BLaER1 treated with 17β-estradiol and CSF1 and Interleukin-3, amounts not matched to agents 10 nM and 100 nM (cell line): ENCODE results near the gene FSTL4.
A peak's percentile ranks its signal among the peaks of the same experiment; 100 is the strongest.

ENCODE experiments used
- H3K27ac ChIP-seq, 11 experiments: shearing (Covaris generic); formaldehyde crosslinking; 2 replicates each; pipeline ENCODE4 v1.8.1; 2022
- H3K27me3 ChIP-seq, 11 experiments: shearing (Covaris generic); formaldehyde crosslinking; 2 replicates each; pipeline ENCODE4 v1.8.1; 2022
- H3K36me3 ChIP-seq, 11 experiments: shearing (Covaris generic); formaldehyde crosslinking; 2 replicates each; pipeline ENCODE4 v1.8.1; 2022
- H3K4me1 ChIP-seq, 10 experiments: shearing (Covaris generic); formaldehyde crosslinking; 2 replicates each; pipeline ENCODE4 v1.8.1; 2022
- H3K4me2 ChIP-seq, 11 experiments: shearing (Covaris generic); formaldehyde crosslinking; 2 replicates each; pipeline ENCODE4 v1.8.1; 2022
- H3K4me3 ChIP-seq, 10 experiments: shearing (Covaris generic); formaldehyde crosslinking; 2 replicates each; pipeline ENCODE4 v1.8.1; 2022
- H3K9ac ChIP-seq, 11 experiments: shearing (Covaris generic); formaldehyde crosslinking; 2 replicates each; pipeline ENCODE4 v1.8.1; 2022
- H3K9me3 ChIP-seq, 11 experiments: shearing (Covaris generic); formaldehyde crosslinking; replicated peaks in 1 of 11; 2 replicates each; pipeline ENCODE4 v1.8.1; 2022
- H4K20me1 ChIP-seq, 11 experiments: shearing (Covaris generic); formaldehyde crosslinking; 2 replicates each; pipeline ENCODE4 v1.8.1; 2022
- Cebpa-rat ChIP-seq, 11 experiments: shearing (Covaris generic); IDR thresholded peaks; 2 replicates each; pipeline ENCODE4 v1.8.1; 2022

The FSTL4 gene

GRCh38 chr5:133324926-133325325 lies 287.4 kb downstream of the FSTL4 start:
- no peak for TF ChIP-seq Cebpa-rat (IDR thresholded peaks at IDR 0.05)
- H3K4me1 ChIP-seq = peaks cover 0 to 11% (median 4%) of the 10 kb centered on the region in 10 experiments; a peak in 8 of 20 replicates
- H3K9me3 ChIP-seq = no peaks in the 10 kb centered on the region
- no peaks in the 10 kb centered on the region; a peak in 1 of 22 replicates for H4K20me1 ChIP-seq
- H3K27ac ChIP-seq = no peak overlapping the region
- no peaks in the 10 kb centered on the region for H3K36me3 ChIP-seq
- H3K4me2 ChIP-seq = no peak overlapping the region
- no peak overlapping the region for H3K9ac ChIP-seq
- no peak overlapping the region for H3K4me3 ChIP-seq
- H3K27me3 ChIP-seq = no peaks in the 10 kb centered on the region

- no peak for TF ChIP-seq Cebpa-rat (IDR thresholded peaks at IDR 0.05)
- no peak overlapping the region for H3K4me3 ChIP-seq
- H3K9ac ChIP-seq = no peak overlapping the region
- H3K9me3 ChIP-seq = no peaks in the 10 kb centered on the region
- H3K4me2 ChIP-seq = no peak overlapping the region
- H3K4me1 ChIP-seq = peaks cover 0 to 11% (median 4%) of the 10 kb centered on the region in 10 experiments; a peak in 8 of 20 replicates
- H4K20me1 ChIP-seq = no peaks in the 10 kb centered on the region; a peak in 1 of 22 replicates
- no peaks in the 10 kb centered on the region for H3K27me3 ChIP-seq
- no peaks in the 10 kb centered on the region for H3K36me3 ChIP-seq
- H3K27ac ChIP-seq = no peak overlapping the region
These were observed 288.6 kb downstream of the FSTL4 start for GRCh38 chr5:133323494-133324457.

GRCh38 chr5:133322743-133323142 lies 289.6 kb downstream of the FSTL4 start:
- no peak for TF ChIP-seq Cebpa-rat (IDR thresholded peaks at IDR 0.05)
- Histone ChIP-seq H3K9me3 (no peaks in the 10 kb centered on the region), H3K36me3 (no peaks in the 10 kb centered on the region), H4K20me1 (no peaks in the 10 kb centered on the region), H3K27me3 (no peaks in the 10 kb centered on the region), H3K9ac (no peak overlapping the region), H3K27ac (no peak overlapping the region), H3K4me2 (peak overlapping the region in 2 of 11 experiments; percentile 3 to 34; a peak in 2 of 22 replicates), H3K4me1 (peaks cover 0 to 11% (median 4%) of the 10 kb centered on the region in 10 experiments; a peak in 8 of 20 replicates), H3K4me3 (no peak overlapping the region)

DNA sequence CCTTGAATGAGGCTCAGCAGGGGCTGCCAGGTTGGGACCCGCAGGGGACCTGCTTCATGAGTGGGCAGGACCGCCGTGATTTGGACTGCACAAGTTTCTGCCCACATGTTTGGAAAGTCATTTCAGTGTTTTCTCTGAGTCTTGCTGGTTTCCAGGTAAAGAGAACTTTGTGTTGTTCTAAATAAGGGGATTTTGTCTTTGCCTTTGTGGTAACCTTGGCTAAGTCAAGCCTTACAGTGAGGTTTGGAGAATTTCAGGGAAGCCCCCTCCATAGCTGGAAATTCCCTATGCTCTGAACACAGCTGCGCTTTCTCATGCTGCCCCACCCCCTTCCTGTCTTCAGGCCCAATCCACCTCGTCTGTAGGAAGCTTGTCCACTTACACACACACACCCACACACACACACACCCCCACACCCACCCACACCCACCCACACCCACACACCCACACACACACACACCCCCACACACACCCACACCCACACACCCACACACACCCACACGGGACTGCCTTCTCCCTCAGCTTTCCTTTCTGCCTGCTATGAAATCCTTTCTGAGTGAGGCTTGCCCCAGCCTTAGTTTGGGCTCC lies 290.4 kb downstream of the FSTL4 start:
- Histone ChIP-seq H3K4me2 (peak overlapping the region in 3 of 11 experiments; percentile 3 to 34 (median 15); a peak in 4 of 22 replicates), H3K4me1 (peaks cover 0 to 11% (median 4%) of the 10 kb centered on the region in 10 experiments; a peak in 8 of 20 replicates), H3K27me3 (no peaks in the 10 kb centered on the region), H3K4me3 (no peak overlapping the region), H4K20me1 (no peaks in the 10 kb centered on the region), H3K27ac (no peak overlapping the region), H3K36me3 (no peaks in the 10 kb centered on the region), H3K9me3 (no peaks in the 10 kb centered on the region), H3K9ac (no peak overlapping the region)
- no peak for TF ChIP-seq Cebpa-rat (IDR thresholded peaks at IDR 0.05)

- H3K4me1 ChIP-seq = peaks cover 0 to 14% (median 4%) of the 10 kb centered on the region in 10 experiments; a peak in 10 of 20 replicates
- H3K27me3 ChIP-seq = no peaks in the 10 kb centered on the region
- H3K36me3 ChIP-seq = no peaks in the 10 kb centered on the region
- H3K4me2 ChIP-seq = peak overlapping the region in 2 of 11 experiments; percentile 3 to 15; a peak in 1 of 22 replicates
- no peak for TF ChIP-seq Cebpa-rat (IDR thresholded peaks at IDR 0.05)
- no peak overlapping the region for H3K9ac ChIP-seq
- H3K9me3 ChIP-seq = no peaks in the 10 kb centered on the region
- no peak overlapping the region for H3K4me3 ChIP-seq
- H3K27ac ChIP-seq = no peak overlapping the region
- no peaks in the 10 kb centered on the region for H4K20me1 ChIP-seq
These were observed 291.0 kb downstream of the FSTL4 start for GRCh38 chr5:133321286-133321832.

DNA sequence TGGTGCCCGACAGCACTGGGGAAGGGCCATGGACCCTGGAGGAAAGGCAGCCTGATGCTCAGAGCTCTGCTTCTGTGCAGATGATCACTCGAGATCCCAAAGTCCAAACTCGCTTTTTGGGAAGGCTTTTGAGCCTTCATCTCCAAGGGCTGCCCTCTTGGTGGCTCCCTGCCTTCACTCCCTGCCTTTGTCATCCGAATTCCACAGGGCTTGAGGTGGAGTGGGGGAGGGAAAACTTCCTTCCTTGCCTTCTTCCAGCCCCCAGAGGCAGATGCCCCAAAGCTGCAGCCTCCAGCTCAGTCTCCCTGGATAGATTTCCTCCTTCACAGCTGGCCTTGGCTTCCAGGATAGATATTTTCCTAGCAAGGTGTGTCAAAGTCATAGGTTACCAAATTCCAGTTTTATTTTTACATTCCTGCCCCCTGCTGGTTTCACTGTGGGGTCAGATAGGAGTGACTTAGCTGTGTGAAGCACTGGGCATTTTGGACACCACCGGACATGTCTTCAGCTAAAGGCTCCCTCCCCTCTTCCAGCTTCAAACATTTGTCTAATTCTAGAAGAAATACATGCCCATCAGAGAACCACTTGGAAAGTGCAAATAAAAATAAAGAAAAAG lies 292.3 kb downstream of the FSTL4 start:
- Histone ChIP-seq H3K27ac (no peak overlapping the region), H3K36me3 (no peaks in the 10 kb centered on the region), H3K4me3 (no peak overlapping the region), H3K27me3 (no peaks in the 10 kb centered on the region), H3K4me2 (no peak overlapping the region), H3K9me3 (no peaks in the 10 kb centered on the region), H3K9ac (no peak overlapping the region), H4K20me1 (no peaks in the 10 kb centered on the region), H3K4me1 (peaks cover 0 to 28% (median 14%) of the 10 kb centered on the region in 10 experiments; a peak in 15 of 20 replicates)
- TF ChIP-seq Cebpa-rat (IDR thresholded peaks at IDR 0.05) = no peak

GRCh38 chr5:133319244-133319643 lies 293.1 kb downstream of the FSTL4 start:
- Histone ChIP-seq H3K4me1 (peaks cover 0 to 35% (median 21%) of the 10 kb centered on the region in 10 experiments; a peak in 15 of 20 replicates), H3K4me3 (no peak overlapping the region), H3K27me3 (no peaks in the 10 kb centered on the region), H3K4me2 (no peak overlapping the region), H3K9me3 (no peaks in the 10 kb centered on the region), H4K20me1 (no peaks in the 10 kb centered on the region), H3K27ac (no peak overlapping the region), H3K36me3 (no peaks in the 10 kb centered on the region), H3K9ac (no peak overlapping the region)
- TF ChIP-seq Cebpa-rat (IDR thresholded peaks at IDR 0.05) = no peak

DNA sequence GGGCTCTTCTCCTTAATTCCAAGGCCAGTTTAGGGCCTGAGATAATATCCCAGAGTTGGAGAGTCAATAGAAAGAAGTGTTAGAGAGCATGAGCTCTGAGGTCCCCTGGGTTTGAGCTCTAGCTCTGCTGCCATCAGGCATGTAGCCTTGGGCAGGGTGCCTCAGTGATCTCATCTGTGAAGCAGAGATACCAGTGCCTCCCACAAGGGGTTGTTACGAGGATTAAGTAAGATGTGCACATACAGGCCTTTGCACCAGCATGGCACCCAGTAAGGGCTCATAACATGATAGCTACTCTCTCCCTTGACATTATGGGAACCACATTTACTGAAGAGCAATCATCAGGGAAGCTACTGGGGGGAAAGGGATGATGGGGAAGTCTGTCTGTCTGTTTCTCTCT lies 294.8 kb downstream of the FSTL4 start:
- 0 out of 22 replicates have a peak overlapping the region, but pooled peaks of 1 of the 11 experiments have one; percentile 11 for H3K4me2 ChIP-seq
- H3K36me3 ChIP-seq = no peaks in the 10 kb centered on the region
- H3K27me3 ChIP-seq = no peaks in the 10 kb centered on the region
- H3K27ac ChIP-seq = no peak overlapping the region
- H3K4me3 ChIP-seq = no peak overlapping the region
- no peak for TF ChIP-seq Cebpa-rat (IDR thresholded peaks at IDR 0.05)
- H4K20me1 ChIP-seq = no peaks in the 10 kb centered on the region
- peaks cover 0 to 38% (median 22%) of the 10 kb centered on the region in 10 experiments; a peak in 15 of 20 replicates for H3K4me1 ChIP-seq
- no peak overlapping the region for H3K9ac ChIP-seq
- no peaks in the 10 kb centered on the region for H3K9me3 ChIP-seq
